Activated CD8-positive, alpha-beta T cell treated with anti-CD3 and anti-CD28 coated beads for 36 hours (primary cell): ENCODE data around the gene MTG2. TPM values are rescaled to one million over a fixed set of nuclear protein-coding genes. Genes with fewer than 3 reads are reported as not detected.

Experiments used
- ATAC-seq: fragments of 200-7000 bp; cut with Tn5 transposase; one replicate; pipeline ENCODE4 v1.10.0; 2021; ENCODE audit warnings: mild to moderate bottlenecking, moderate library complexity
- CTCF ChIA-PET: fragments of 350-600 bp; sonication (Branson Sonifier 250); formaldehyde crosslinking; loops from one replicate; lab custom pipeline; 2021; ENCODE audit warnings: antibody characterized with exemption; lab: Charles Lee
- POLR2A ChIA-PET: fragments of 350-600 bp; sonication (Branson Sonifier 250); formaldehyde crosslinking; loops from one replicate; lab custom pipeline; 2021; ENCODE audit warnings: antibody characterized with exemption; lab: Charles Lee
- DNase-seq: peaks from one replicate; pipeline ENCODE4 v3.0.0-alpha.2; 2020
- H3K27ac Mint-ChIP-seq: one replicate; pipeline ENCODE4 v1.8.0; 2021; ENCODE audit warnings: mild to moderate bottlenecking, mixed read lengths
- H3K27me3 Mint-ChIP-seq: one replicate; pipeline ENCODE4 v1.8.0; 2021; ENCODE audit warnings: mixed read lengths
- H3K36me3 Mint-ChIP-seq: one replicate; pipeline ENCODE4 v1.8.0; 2021; ENCODE audit warnings: low read depth, mixed read lengths
- H3K4me1 Mint-ChIP-seq: one replicate; pipeline ENCODE4 v1.8.0; 2021; ENCODE audit warnings: low read depth, mixed read lengths
- H3K4me3 Mint-ChIP-seq: one replicate; pipeline ENCODE4 v1.8.0; 2021; ENCODE audit warnings: mild to moderate bottlenecking, moderate library complexity, mixed read lengths
- H3K9me3 Mint-ChIP-seq: one replicate; pipeline ENCODE4 v1.8.0; 2021; ENCODE audit warnings: mixed read lengths
- CTCF ChIP-seq: fragments of 200-600 bp; IDR thresholded peaks from one replicate; pipeline ENCODE4 v1.8.0; 2022; ENCODE audit warnings: antibody characterized with exemption, mild to moderate bottlenecking
- intact Hi-C: fragments of 100-400 bp; cut with micrococcal nuclease; formaldehyde crosslinking; loops from one replicate; pipeline ENCODE4 v1.10.0; 2022
- total RNA-seq, 2 experiments: library from RNA; stranded (reverse); gene quantifications; one replicate each; pipeline ENCODE4 v1.2.3, GENCODE V29; 2021

MTG2 gene
- total RNA-seq, 2 experiments from 2014 or later: 36.5 to 40.5 TPM

DNA sequence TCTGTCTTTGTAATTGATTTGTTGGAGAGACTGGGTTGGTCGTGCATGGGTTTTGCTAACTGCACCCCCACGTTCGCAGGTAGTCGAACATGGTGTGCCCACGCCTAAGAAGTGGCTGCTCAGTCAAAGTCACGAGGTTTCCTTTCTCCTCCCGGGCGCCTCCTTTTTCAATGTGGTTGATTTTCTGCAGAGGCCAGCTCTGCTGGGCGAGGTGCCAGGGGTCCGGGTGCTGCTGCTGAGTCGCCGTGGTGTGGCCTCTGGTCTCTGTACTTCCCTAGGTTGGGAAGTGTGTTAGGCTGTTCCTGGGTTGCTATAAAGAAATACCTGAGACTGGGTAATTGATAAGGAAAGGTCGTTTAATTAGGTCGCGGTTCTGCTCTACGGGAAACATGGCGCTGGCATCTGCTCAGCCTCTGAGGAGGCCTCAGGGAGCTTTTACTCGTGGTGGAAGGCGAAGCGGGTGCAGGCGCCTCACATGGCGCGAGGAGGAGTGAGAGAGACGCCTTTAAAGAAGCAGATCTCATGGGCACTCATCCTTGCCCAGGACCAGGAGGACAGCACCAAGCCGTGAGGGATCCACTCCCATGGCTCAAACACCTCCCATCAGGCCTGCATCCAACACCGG lies 69.6 kb downstream of the MTG2 start:
- Mint-ChIP-seq H3K9me3 (no peaks in the 10 kb centered on the region), H3K27me3 (no peaks in the 10 kb centered on the region), H3K4me1 (peaks cover 15% of the 10 kb centered on the region), H3K4me3 (no peak overlapping the region), H3K27ac (no peak overlapping the region), H3K36me3 (no peaks in the 10 kb centered on the region)
- POLR2A ChIA-PET: no interaction called here
- no peak for TF ChIP-seq CTCF
- CTCF ChIA-PET: no interaction called here
- ATAC-seq (no peak), DNase-seq (no peak)
- intact Hi-C loops: no loop called here

Other genes starting within 250 kb of the MTG2 start
- gene TAF4, start 117.1 kb upstream of the MTG2 start, total RNA-seq: 10 to 100 TPM; 14.1 to 15.9 TPM
- 10 to 100 TPM; 33.5 to 35.6 TPM for gene LSM14B, start 60.6 kb upstream of the MTG2 start, total RNA-seq
- gene PSMA7, start 39.6 kb upstream of the MTG2 start, total RNA-seq: 100 to 1,000 TPM; 286 to 289 TPM
- 10 to 100 TPM; 15.3 to 16.1 TPM for gene SS18L1, start 39.3 kb upstream of the MTG2 start, total RNA-seq
- not detected for gene HRH3, start 37.2 kb downstream of the MTG2 start, total RNA-seq
- 10 to 100 TPM; 23.6 to 24.3 TPM for gene OSBPL2, start 55.5 kb downstream of the MTG2 start, total RNA-seq
- gene ADRM1, start 120.0 kb downstream of the MTG2 start, total RNA-seq: 100 to 1,000 TPM; 110 to 115 TPM
- under 1 TPM; 0.25 to 0.76 TPM for gene LAMA5, start 184.3 kb downstream of the MTG2 start, total RNA-seq
- 1,000 to 10,000 TPM; 2,670 to 2,760 TPM for gene RPS21, start 204.1 kb downstream of the MTG2 start, total RNA-seq
- gene CABLES2, start 224.3 kb downstream of the MTG2 start, total RNA-seq: 1 to 10 TPM; 3.2 to 4.5 TPM
- gene RBBP8NL, start 244.5 kb downstream of the MTG2 start, total RNA-seq: not detected